ENCODE measurements around the gene MPRIP.
"Not testable (repeated sequence)": the region's sequence is repeated elsewhere in the genome, so short reads cannot be mapped to it uniquely, and the experiment has no call there.

The MPRIP gene, protein sequence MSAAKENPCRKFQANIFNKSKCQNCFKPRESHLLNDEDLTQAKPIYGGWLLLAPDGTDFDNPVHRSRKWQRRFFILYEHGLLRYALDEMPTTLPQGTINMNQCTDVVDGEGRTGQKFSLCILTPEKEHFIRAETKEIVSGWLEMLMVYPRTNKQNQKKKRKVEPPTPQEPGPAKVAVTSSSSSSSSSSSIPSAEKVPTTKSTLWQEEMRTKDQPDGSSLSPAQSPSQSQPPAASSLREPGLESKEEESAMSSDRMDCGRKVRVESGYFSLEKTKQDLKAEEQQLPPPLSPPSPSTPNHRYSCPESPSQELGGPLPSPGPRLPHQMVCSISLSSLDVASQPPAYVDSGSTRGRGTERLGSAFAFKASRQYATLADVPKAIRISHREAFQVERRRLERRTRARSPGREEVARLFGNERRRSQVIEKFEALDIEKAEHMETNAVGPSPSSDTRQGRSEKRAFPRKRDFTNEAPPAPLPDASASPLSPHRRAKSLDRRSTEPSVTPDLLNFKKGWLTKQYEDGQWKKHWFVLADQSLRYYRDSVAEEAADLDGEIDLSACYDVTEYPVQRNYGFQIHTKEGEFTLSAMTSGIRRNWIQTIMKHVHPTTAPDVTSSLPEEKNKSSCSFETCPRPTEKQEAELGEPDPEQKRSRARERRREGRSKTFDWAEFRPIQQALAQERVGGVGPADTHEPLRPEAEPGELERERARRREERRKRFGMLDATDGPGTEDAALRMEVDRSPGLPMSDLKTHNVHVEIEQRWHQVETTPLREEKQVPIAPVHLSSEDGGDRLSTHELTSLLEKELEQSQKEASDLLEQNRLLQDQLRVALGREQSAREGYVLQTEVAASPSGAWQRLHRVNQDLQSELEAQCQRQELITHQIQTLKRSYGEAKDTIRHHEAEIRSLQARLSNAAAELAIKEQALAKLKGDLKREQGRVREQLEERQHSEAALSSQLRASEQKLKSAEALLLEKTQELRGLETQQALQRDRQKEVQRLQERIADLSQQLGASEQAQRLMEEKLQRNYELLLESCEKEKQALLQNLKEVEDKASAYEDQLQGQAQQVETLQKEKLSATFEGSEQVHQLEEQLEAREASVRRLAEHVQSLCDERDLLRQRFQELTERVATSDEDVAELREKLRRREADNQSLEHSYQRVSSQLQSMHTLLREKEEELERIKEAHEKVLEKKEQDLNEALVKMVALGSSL (N-terminal part only)

DNA sequence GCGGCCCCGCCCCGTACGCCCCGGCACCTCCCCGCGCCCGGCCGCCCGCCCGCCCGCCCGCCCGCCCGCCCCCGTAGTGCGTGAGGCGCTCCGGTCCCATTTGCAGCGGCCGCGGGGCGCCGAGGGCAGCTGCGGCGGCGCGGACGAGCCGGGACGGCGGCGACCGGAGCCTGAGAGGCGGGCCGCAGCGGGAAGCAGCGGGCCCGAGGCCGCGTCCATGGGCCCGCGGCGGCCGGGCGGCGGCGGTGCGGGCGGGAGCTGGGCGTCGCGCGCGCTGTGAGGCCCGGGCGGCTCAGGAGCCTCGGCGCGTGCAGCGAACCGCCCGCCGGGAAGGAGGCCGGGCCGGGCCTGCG is at the start of gene MPRIP:
Gene MPRIP, plus strand, starts transcription at position 74 of the 353 bp plus-strand sequence. CDS start 392 bp downstream, outside the sequence.
- H3K27ac ChIP-seq: peak within 1 kb of the TSS; percentile 83

DNA sequence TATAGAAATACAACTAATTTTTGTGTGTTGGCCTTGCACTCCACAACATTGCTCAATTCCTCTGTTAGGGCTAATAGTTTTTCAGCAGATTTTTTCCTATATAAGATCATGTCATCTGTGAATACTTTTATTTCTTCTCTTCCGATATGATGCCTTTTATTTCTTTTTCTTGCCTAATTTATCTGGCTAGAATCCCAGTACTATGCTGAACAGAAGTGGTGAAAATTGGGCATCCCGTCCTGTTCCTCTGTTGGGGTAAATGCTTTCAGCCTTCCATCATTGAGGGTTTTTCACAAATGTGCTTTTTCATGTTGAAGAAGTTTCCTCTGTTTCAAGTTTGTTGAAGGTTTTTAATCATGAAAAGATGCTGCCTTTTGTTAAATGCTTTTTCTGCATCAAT is 47.6 kb upstream of the MPRIP start:
- TF ChIP-seq, protein P1, sequence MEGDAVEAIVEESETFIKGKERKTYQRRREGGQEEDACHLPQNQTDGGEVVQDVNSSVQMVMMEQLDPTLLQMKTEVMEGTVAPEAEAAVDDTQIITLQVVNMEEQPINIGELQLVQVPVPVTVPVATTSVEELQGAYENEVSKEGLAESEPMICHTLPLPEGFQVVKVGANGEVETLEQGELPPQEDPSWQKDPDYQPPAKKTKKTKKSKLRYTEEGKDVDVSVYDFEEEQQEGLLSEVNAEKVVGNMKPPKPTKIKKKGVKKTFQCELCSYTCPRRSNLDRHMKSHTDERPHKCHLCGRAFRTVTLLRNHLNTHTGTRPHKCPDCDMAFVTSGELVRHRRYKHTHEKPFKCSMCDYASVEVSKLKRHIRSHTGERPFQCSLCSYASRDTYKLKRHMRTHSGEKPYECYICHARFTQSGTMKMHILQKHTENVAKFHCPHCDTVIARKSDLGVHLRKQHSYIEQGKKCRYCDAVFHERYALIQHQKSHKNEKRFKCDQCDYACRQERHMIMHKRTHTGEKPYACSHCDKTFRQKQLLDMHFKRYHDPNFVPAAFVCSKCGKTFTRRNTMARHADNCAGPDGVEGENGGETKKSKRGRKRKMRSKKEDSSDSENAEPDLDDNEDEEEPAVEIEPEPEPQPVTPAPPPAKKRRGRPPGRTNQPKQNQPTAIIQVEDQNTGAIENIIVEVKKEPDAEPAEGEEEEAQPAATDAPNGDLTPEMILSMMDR (IDR thresholded peaks at IDR 0.05; ENCODE audit: low read depth, low read length, missing control alignments): no peak
- H3K4me3 ChIP-seq (ENCODE audit: low read depth, low read length): no peak overlapping the region
- no peaks in the 10 kb centered on the region for H3K36me3 ChIP-seq (replicated peaks)
- no peak overlapping the region for H3K27ac ChIP-seq
- in situ Hi-C loops (cut with HindIII; ENCODE audit: low pct_ligation_motif_present, low sequenced_read_pairs): no loop called here
- DNase-seq: no peak
- no peaks in the 10 kb centered on the region for H3K27me3 ChIP-seq (replicated peaks)

More for the DNA sequence above, at the start of gene MPRIP:
- peak within 1 kb of the TSS; percentile 87 for H3K4me3 ChIP-seq (ENCODE audit: low read depth, low read length)
- in situ Hi-C loops (cut with HindIII; ENCODE audit: low pct_ligation_motif_present, low sequenced_read_pairs): no loop called here
- no peaks in the 10 kb centered on the region for H3K36me3 ChIP-seq (replicated peaks)
- TF ChIP-seq, protein P1 (IDR thresholded peaks at IDR 0.05; ENCODE audit: low read depth, low read length, missing control alignments): no peak
- no peaks in the 10 kb centered on the region for H3K27me3 ChIP-seq (replicated peaks)
- no peak for DNase-seq

DNA sequence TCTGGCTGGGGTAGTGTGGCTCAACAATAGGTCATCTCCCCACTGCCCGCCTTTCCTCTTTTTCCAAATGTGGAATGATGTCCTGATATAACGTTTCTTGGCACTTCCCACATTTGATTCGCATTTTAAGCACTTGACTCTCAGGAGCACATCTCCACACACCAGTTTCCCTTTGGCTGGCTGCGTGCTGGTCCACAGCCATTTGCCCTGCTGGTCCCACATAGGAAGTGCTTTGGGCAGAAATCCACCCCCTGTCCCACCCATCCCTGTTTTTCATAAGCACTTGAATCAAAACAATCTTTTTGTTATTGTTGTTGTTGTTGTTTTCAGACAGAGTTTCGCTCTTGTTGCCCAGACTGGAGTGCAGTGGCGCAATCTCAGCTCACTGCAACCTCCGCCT is 46.3 kb upstream of the MPRIP start:
- DNase-seq: no peak
- in situ Hi-C loops (cut with HindIII; ENCODE audit: low pct_ligation_motif_present, low sequenced_read_pairs): no loop called here
- no peak overlapping the region for H3K27ac ChIP-seq
- H3K36me3 ChIP-seq (replicated peaks): no peaks in the 10 kb centered on the region
- TF ChIP-seq, protein P1 (IDR thresholded peaks at IDR 0.05; ENCODE audit: low read depth, low read length, missing control alignments): no peak
- no peak overlapping the region for H3K4me3 ChIP-seq (ENCODE audit: low read depth, low read length)
- H3K27me3 ChIP-seq (replicated peaks): no peaks in the 10 kb centered on the region

DNA sequence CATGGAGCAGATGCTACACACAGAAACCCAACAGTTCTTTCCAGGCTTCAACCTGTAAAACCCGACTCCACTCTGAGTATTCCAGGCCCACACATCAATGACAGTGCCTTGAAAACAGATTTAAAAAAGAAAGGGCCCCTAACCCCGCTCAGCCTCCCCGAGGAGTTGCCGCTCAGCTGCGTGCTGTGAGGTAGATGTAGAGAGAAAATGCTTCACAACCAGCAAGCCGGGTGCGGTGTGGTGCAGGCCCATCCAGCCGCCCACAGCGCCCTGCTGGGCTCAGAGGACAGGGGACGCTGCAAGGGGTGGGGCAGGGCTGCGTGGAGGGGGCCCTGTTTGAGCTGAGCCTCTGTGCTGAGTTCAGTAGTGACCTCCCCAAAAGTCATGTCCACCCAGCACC is 45.5 kb upstream of the MPRIP start:
- H3K4me3 ChIP-seq (ENCODE audit: low read depth, low read length); H3K27ac ChIP-seq; DNase-seq; in situ Hi-C loops (cut with HindIII; ENCODE audit: low pct_ligation_motif_present, low sequenced_read_pairs); H3K27me3 ChIP-seq (replicated peaks); H3K36me3 ChIP-seq (replicated peaks): not testable (repeated sequence)

DNA sequence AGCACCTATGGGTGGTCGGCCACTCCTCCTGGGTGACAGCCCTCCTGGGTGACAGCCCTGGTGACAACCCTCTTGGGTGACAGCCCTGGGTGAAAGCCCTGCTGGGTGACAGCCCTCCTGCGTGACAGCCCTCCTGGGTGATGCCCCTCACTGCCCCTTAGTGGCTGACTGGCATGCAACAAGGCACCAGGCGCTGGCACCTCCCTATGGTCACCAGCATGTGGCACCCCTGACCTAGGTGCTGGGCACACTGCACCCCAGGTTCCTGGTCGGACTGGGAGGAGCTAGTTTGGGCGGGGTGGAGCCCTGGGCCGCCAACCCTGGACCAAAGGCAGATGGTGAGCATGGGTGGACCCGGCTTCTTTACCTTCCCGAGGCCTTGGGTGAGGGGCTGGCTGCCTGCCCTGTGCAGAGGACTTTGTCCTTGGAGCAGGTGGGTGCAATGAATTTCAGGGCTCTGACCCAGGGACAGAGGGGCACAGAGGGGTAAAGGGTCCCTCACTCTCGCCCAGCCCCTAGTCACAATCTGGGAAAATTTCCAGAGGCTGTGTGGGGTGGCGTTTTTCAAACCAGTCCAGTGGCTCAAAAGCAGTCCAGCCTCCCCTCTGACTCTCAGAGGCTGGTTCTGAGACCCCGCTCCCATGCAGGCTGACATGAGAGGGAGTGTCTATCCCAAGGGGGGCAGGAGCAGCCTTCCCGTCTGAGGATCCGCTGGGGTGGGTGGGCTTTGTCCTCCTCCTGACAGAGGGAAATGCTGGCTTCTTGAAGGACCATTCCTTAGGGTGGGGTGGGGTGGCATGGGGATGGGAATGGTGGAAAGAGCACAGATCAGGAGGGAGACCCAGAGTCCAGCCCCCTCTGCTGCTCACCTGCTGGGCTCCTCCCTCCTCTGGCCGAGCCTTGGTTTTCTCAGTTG is 44.5 kb upstream of the MPRIP start:
- TF ChIP-seq, protein P1 (IDR thresholded peaks at IDR 0.05; ENCODE audit: low read depth, low read length, missing control alignments): peak; percentile 87

More for the DNA sequence above, 44.5 kb upstream of the MPRIP start:
- in situ Hi-C loops (cut with HindIII; ENCODE audit: low pct_ligation_motif_present, low sequenced_read_pairs): no loop called here
- peak; percentile 16 for DNase-seq
- Histone ChIP-seq H3K4me3 (ENCODE audit: low read depth, low read length) (no peak overlapping the region), H3K36me3 (replicated peaks) (no peaks in the 10 kb centered on the region), H3K27me3 (replicated peaks) (no peaks in the 10 kb centered on the region), H3K27ac (no peak overlapping the region)
